ENCODE measurements around the gene YPEL5.

YPEL5 gene

DNA sequence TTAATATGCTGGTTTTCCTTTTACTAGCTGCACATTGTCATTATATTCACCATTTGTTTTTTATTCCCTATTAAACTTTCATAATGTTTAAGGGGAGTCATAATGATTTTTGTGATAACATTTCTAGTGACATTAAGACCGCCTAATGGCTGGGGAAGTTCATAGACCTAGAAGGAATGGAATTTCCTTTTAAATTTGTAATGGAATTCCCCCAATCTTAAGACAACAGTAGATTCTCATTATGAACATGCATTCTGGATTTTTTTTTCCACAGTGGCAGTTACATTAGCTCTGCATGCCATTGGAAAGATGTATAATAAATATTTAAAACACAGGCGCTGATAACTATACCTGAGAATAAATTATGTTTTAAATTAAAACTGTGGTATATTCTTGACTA, 8.4 kb downstream of the YPEL5 start:
- TF ChIP-seq, protein P1, sequence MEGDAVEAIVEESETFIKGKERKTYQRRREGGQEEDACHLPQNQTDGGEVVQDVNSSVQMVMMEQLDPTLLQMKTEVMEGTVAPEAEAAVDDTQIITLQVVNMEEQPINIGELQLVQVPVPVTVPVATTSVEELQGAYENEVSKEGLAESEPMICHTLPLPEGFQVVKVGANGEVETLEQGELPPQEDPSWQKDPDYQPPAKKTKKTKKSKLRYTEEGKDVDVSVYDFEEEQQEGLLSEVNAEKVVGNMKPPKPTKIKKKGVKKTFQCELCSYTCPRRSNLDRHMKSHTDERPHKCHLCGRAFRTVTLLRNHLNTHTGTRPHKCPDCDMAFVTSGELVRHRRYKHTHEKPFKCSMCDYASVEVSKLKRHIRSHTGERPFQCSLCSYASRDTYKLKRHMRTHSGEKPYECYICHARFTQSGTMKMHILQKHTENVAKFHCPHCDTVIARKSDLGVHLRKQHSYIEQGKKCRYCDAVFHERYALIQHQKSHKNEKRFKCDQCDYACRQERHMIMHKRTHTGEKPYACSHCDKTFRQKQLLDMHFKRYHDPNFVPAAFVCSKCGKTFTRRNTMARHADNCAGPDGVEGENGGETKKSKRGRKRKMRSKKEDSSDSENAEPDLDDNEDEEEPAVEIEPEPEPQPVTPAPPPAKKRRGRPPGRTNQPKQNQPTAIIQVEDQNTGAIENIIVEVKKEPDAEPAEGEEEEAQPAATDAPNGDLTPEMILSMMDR (conservative IDR thresholded peaks at IDR 0.05; ENCODE audit: low read length): no peak
- no peak for TF ChIP-seq EZH2phosphoT487 (IDR thresholded peaks at IDR 0.05; ENCODE audit: borderline replicate concordance)
- Histone ChIP-seq H3K9me2 (replicated peaks; ENCODE audit: low read depth, low read length) (no peaks in the 10 kb centered on the region), H3F3A (ENCODE audit: low read depth) (no peaks in the 10 kb centered on the region), H3K4me3 (ENCODE audit: low read length, poor library complexity, severe bottlenecking) (no peak overlapping the region), H3K27me3 (ENCODE audit: insufficient read depth, low read length, poor library complexity, severe bottlenecking) (no peaks in the 10 kb centered on the region), H3K79me2 (ENCODE audit: insufficient read depth, low read length) (peaks cover 29% of the 10 kb centered on the region), H3K36me3 (ENCODE audit: insufficient read depth, low read length) (peaks cover 40% of the 10 kb centered on the region), H3K9me3 (ENCODE audit: insufficient read depth, low read depth, low read length) (no peaks in the 10 kb centered on the region), H4K20me1 (ENCODE audit: insufficient read depth, low read length, poor library complexity, severe bottlenecking) (peaks cover 36% of the 10 kb centered on the region), H3K4me1 (ENCODE audit: insufficient read depth, low read length, poor library complexity, severe bottlenecking) (peaks cover 9% of the 10 kb centered on the region), H3K9ac (ENCODE audit: low read depth, low read length, poor library complexity, severe bottlenecking) (no peak overlapping the region), H3K4me2 (ENCODE audit: low read depth, low read length, poor library complexity, severe bottlenecking) (no peak overlapping the region), H2AFZ (ENCODE audit: low read length) (no peak overlapping the region)

DNA sequence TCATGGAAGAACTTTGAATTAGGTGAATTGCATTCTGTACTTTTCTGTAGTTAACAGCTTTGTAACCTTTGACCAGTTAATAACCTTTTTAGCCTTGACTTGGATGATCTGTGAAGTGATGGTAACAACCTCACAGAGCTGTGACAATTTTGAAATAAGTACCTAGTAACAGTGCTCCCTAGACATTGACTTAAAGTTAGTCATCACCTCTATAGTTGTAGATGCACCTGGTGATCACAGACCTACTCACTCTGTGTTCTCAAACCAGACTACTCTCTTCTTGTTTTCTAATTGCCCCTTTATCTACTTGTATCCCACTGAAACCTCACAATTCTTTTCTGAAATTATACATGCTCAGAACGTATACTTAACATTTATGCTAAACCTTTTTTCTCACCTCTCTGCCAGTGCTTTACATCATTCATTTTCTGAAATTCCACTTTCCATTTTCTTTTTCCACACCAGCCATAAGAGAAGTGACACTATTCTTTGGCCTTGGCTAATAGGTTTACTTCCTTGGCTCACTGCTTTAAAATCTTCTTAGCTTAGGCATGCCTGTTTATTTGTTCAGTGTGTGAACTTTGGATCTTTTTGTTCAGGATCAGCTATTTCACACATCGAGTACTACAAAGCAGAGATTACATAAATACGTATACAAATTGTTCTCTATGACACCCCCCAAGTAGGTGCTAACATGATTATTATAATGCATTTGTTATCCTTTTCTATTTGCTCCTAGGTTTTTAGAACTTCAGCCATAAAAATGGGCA, 9.3 kb downstream of the YPEL5 start:
- no peak overlapping the region for H3K4me2 ChIP-seq (ENCODE audit: low read depth, low read length, poor library complexity, severe bottlenecking)

DNA sequence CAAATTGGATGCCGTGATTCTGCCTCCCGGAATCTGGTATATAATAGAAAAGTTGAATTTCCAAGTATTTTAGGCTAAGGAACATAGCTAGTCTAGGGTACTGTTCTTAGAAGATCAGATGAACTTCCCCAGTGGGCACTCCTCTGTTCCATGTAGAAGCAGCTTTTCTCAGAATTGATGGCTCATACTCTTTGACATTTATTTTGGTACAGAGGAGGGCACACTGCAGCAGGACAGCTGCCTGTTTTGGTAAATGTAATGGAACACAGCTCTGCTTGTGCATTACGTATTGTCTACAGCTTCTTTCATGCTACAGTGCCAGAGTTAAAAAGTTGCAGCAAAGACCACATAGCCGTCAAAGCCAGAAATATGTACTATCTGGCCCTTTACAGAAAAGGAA, 10.8 kb downstream of the YPEL5 start:
- peaks cover 18% of the 10 kb centered on the region for H3K79me2 ChIP-seq (ENCODE audit: insufficient read depth, low read length)
- no peak for TF ChIP-seq EZH2phosphoT487 (IDR thresholded peaks at IDR 0.05; ENCODE audit: borderline replicate concordance)
- TF ChIP-seq, protein P1 (conservative IDR thresholded peaks at IDR 0.05; ENCODE audit: low read length): no peak
- H3F3A ChIP-seq (ENCODE audit: low read depth): no peaks in the 10 kb centered on the region
- H3K9me3 ChIP-seq (ENCODE audit: insufficient read depth, low read depth, low read length): no peaks in the 10 kb centered on the region
- no peak overlapping the region for H3K9ac ChIP-seq (ENCODE audit: low read depth, low read length, poor library complexity, severe bottlenecking)
- H2AFZ ChIP-seq (ENCODE audit: low read length): no peak overlapping the region
- H3K4me3 ChIP-seq (ENCODE audit: low read length, poor library complexity, severe bottlenecking): no peak overlapping the region
- peaks cover 16% of the 10 kb centered on the region for H3K4me1 ChIP-seq (ENCODE audit: insufficient read depth, low read length, poor library complexity, severe bottlenecking)
- H3K9me2 ChIP-seq (replicated peaks; ENCODE audit: low read depth, low read length): no peaks in the 10 kb centered on the region
- H3K36me3 ChIP-seq (ENCODE audit: insufficient read depth, low read length): peaks cover 48% of the 10 kb centered on the region
- peaks cover 23% of the 10 kb centered on the region for H4K20me1 ChIP-seq (ENCODE audit: insufficient read depth, low read length, poor library complexity, severe bottlenecking)
- no peak overlapping the region for H3K4me2 ChIP-seq (ENCODE audit: low read depth, low read length, poor library complexity, severe bottlenecking)
- no peaks in the 10 kb centered on the region for H3K27me3 ChIP-seq (ENCODE audit: insufficient read depth, low read length, poor library complexity, severe bottlenecking)

More for the DNA sequence above, 9.3 kb downstream of the YPEL5 start:
- TF ChIP-seq, protein P1 (conservative IDR thresholded peaks at IDR 0.05; ENCODE audit: low read length): no peak
- TF ChIP-seq EZH2phosphoT487 (IDR thresholded peaks at IDR 0.05; ENCODE audit: borderline replicate concordance): no peak
- Histone ChIP-seq H4K20me1 (ENCODE audit: insufficient read depth, low read length, poor library complexity, severe bottlenecking) (peaks cover 27% of the 10 kb centered on the region), H3K4me3 (ENCODE audit: low read length, poor library complexity, severe bottlenecking) (no peak overlapping the region), H3K4me1 (ENCODE audit: insufficient read depth, low read length, poor library complexity, severe bottlenecking) (peaks cover 4% of the 10 kb centered on the region), H3K9ac (ENCODE audit: low read depth, low read length, poor library complexity, severe bottlenecking) (no peak overlapping the region), H3K79me2 (ENCODE audit: insufficient read depth, low read length) (peaks cover 22% of the 10 kb centered on the region), H2AFZ (ENCODE audit: low read length) (no peak overlapping the region), H3K27me3 (ENCODE audit: insufficient read depth, low read length, poor library complexity, severe bottlenecking) (no peaks in the 10 kb centered on the region), H3K9me3 (ENCODE audit: insufficient read depth, low read depth, low read length) (no peaks in the 10 kb centered on the region), H3K36me3 (ENCODE audit: insufficient read depth, low read length) (peaks cover 48% of the 10 kb centered on the region), H3F3A (ENCODE audit: low read depth) (no peaks in the 10 kb centered on the region), H3K9me2 (replicated peaks; ENCODE audit: low read depth, low read length) (no peaks in the 10 kb centered on the region)

All from Loucy (cell line).